Sciatic nerve (tissue), 2 donors: ENCODE measurements around the gene TSPY8. TPM values are rescaled to one million over a fixed set of nuclear protein-coding genes. Genes with fewer than 3 reads are reported as not detected.
"Not testable (repeated sequence)": the region's sequence is repeated elsewhere in the genome, so short reads cannot be mapped to it uniquely, and the experiment has no call there.

Experiments used
- ATAC-seq: fragments of 200-7000 bp; cut with Tn5 transposase; one replicate; pipeline ENCODE4 v1.9.1; 2020; ENCODE audit warnings: mild to moderate bottlenecking, moderate library complexity
- DNase-seq: peaks from one replicate; pipeline ENCODE4 v3.0.0-alpha.2; 2020; ENCODE audit warnings: low spot score
- intact Hi-C: fragments of 100-400 bp; cut with DNase I; formaldehyde crosslinking; loops from one replicate; pipeline ENCODE4 v1.14.2; 2022
- total RNA-seq: library from RNA; stranded (reverse); fragmentation: NEBNext Ultra II Directional; extraction: Animal tissue kit (Norgen Biotek cat#: 25700); gene quantifications from one replicate; pipeline ENCODE4 v1.2.1, GENCODE V29; 2021
- donor health status: DM: no; HTN: no; CAD: no.
- donor health status: DM: no; HTN: no; CAD: no.

Gene TSPY8, protein sequence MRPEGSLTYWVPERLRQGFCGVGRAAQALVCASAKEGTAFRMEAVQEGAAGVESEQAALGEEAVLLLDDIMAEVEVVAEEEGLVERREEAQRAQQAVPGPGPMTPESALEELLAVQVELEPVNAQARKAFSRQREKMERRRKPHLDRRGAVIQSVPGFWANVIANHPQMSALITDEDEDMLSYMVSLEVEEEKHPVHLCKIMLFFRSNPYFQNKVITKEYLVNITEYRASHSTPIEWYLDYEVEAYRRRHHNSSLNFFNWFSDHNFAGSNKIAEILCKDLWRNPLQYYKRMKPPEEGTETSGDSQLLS
- not detected for total RNA-seq

GRCh38 chrY:9357497-9357896 lies at the start of gene TSPY8:
Gene TSPY8 (plus strand): TSS chrY:9357797. CDS start chrY:9357843, 46 bp downstream.
- intact Hi-C loops: not testable (repeated sequence)

DNA sequence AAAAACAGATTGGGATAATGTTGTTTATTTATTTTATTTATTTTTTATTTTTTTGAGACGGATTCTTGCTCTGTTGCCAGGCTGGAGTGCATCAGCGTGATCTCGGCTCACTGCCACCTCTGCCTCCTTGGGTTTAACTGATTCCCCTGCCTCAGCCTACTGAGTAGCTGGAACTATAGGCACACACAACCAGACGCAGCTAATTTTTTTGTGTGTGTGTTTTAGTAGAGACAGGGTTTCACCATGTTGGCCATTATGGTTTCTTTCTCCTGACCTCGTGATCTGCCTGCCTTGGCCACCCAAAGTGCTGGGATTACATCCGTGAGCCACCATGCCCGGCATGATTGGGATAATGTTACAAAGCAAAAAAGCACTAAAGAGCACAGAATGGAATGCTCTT lies 36.6 kb upstream of the TSPY8 start:
- intact Hi-C loops: no loop called here
- DNase-seq (no peak), ATAC-seq (no peak)

More at GRCh38 chrY:9357497-9357896, at the start of gene TSPY8:
- ATAC-seq, DNase-seq: not testable (repeated sequence)

GRCh38 chrY:9337164-9337563 lies 20.4 kb upstream of the TSPY8 start, which contains the start of gene TSPY4:
Gene TSPY4 (plus strand): TSS chrY:9337464. CDS start chrY:9337510, 46 bp downstream.
- DNase-seq, intact Hi-C loops, ATAC-seq: not testable (repeated sequence)

- ATAC-seq, DNase-seq, intact Hi-C loops: not testable (repeated sequence)
Measured at GRCh38 chrY:9396527-9396926, 38.9 kb downstream of the TSPY8 start.

DNA sequence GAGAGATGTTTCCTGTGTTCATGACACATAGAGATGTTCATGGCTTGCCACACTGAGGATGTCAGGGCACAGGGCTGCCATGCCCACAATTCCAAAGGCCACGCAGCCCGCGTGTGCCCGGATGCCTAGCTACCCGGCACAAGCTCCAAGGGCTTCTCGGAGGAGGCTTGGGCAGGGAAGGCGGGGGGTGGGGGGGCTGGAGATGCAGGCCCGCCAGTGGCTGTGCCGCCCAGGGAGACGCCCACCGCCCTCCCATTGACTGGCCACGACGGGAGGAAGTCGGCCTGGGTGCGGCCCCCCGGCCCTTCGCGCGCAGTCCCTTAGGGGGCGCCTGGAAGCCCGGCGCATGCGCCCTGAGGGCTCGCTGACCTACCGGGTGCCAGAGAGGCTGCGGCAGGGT lies 40.5 kb downstream of the TSPY8 start, which contains the start of gene TSPY3:
Gene TSPY3, plus strand, starts transcription at position 301 of the 400 bp plus-strand sequence. Its CDS starts 46 bp downstream, at position 347.
- intact Hi-C loops, ATAC-seq, DNase-seq: not testable (repeated sequence)

Other genes with a start within 250 kb of the TSPY8 start
- not detected for gene TSPY4, start 20.3 kb upstream of the TSPY8 start, total RNA-seq
- not detected for gene TSPY3, start 40.6 kb downstream of the TSPY8 start, total RNA-seq
- gene TSPY1, start 109.2 kb downstream of the TSPY8 start, total RNA-seq: not detected
- gene TSPY9, start 129.5 kb downstream of the TSPY8 start, total RNA-seq: not detected
- not detected for gene TSPY10, start 170.1 kb downstream of the TSPY8 start, total RNA-seq